HepG2 (cell line): ENCODE results near the gene ERRFI1. TPM values are rescaled to one million over a fixed set of nuclear protein-coding genes. Genes with fewer than 3 reads are reported as not detected.

Experiments
- BRCA1 ChIP-seq: sonication (generic); formaldehyde crosslinking; IDR thresholded peaks from 2 replicates; pipeline ENCODE4 v1.4.0; 2020; ENCODE audit warnings: missing genetic modification reagents
- CTCF ChIP-seq: sonication (generic); formaldehyde crosslinking; IDR thresholded peaks from 2 replicates; pipeline ENCODE4 v1.5.0; 2020; ENCODE audit warnings: mild to moderate bottlenecking, missing genetic modification reagents, moderate library complexity
- E2F1 ChIP-seq: sonication (generic); formaldehyde crosslinking; IDR thresholded peaks from 2 replicates; pipeline ENCODE4 v1.5.0; 2020; ENCODE audit warnings: missing genetic modification reagents
- HNF1A ChIP-seq, 2 experiments: sonication (generic) in 1 of 2; formaldehyde crosslinking in 1 of 2; IDR thresholded peaks; 2 replicates each; pipeline versions ENCODE4 v1.4.0 to v1.6.1; 2016 to 2020; ENCODE audit warnings: borderline replicate concordance in 1 of 2, low read depth in 1 of 2, mild to moderate bottlenecking in 1 of 2, missing genetic modification reagents in 1 of 2
- ISL2 ChIP-seq: sonication (generic); formaldehyde crosslinking; IDR thresholded peaks from 2 replicates; pipeline ENCODE4 v1.5.0; 2020; ENCODE audit warnings: missing genetic modification reagents
- NFYC ChIP-seq: IDR thresholded peaks from 2 replicates; pipeline ENCODE4 v1.6.1; 2016; ENCODE audit warnings: missing genetic modification reagents, missing compliant biosample characterization
- RARA ChIP-seq: IDR thresholded peaks from 2 replicates; pipeline ENCODE4 v1.6.1; 2016; ENCODE audit warnings: missing genetic modification reagents, missing compliant biosample characterization
- REL ChIP-seq: sonication (generic); formaldehyde crosslinking; conservative IDR thresholded peaks from 2 replicates; pipeline ENCODE4 v1.8.0; 2022; ENCODE audit warnings: mild to moderate bottlenecking, missing genetic modification reagents, moderate library complexity
- TBX2 ChIP-seq: sonication (generic); formaldehyde crosslinking; IDR thresholded peaks from 2 replicates; pipeline ENCODE4 v1.5.0; 2020; ENCODE audit warnings: missing genetic modification reagents, mild to moderate bottlenecking, borderline replicate concordance
- TCF7L2 ChIP-seq: IDR thresholded peaks from 2 replicates; pipeline ENCODE4 v1.6.1; 2011; ENCODE audit warnings: mild to moderate bottlenecking, low read depth, low read length, moderate library complexity
- TOPORS ChIP-seq: sonication (generic); formaldehyde crosslinking; IDR thresholded peaks from 2 replicates; pipeline ENCODE4 v1.8.0; 2023; ENCODE audit warnings: mild to moderate bottlenecking, missing genetic modification reagents
- ZFP1 ChIP-seq: IDR thresholded peaks from 2 replicates; pipeline ENCODE4 v1.6.1; 2016
- ZNF12 ChIP-seq: sonication (generic); formaldehyde crosslinking; IDR thresholded peaks from 2 replicates; pipeline ENCODE4 v1.5.0; 2020; ENCODE audit warnings: missing genetic modification reagents
- ZNF296 ChIP-seq: sonication (generic); formaldehyde crosslinking; conservative IDR thresholded peaks from 2 replicates; pipeline ENCODE4 v1.5.0; 2020; ENCODE audit warnings: mild to moderate bottlenecking, missing genetic modification reagents
- ZNF326 ChIP-seq: sonication (generic); formaldehyde crosslinking; IDR thresholded peaks from 2 replicates; pipeline ENCODE4 v1.4.0; 2020; ENCODE audit warnings: missing genetic modification reagents, borderline replicate concordance
- ZNF460 ChIP-seq: sonication (generic); formaldehyde crosslinking; IDR thresholded peaks from 2 replicates; pipeline ENCODE4 v1.5.1; 2020; ENCODE audit warnings: missing genetic modification reagents, mild to moderate bottlenecking, borderline replicate concordance
- ZNF572 ChIP-seq: sonication (generic); formaldehyde crosslinking; IDR thresholded peaks from 2 replicates; pipeline ENCODE4 v1.5.1; 2020; ENCODE audit warnings: mild to moderate bottlenecking, missing genetic modification reagents
- ZNF687 ChIP-seq: sonication (generic); formaldehyde crosslinking; IDR thresholded peaks from 2 replicates; pipeline ENCODE4 v1.5.1; 2020; ENCODE audit warnings: mild to moderate bottlenecking, missing genetic modification reagents, moderate library complexity
- polyA plus RNA-seq, 8 experiments: library from polyadenylated mRNA; depleted of rRNA in 3 of 8; stranded (reverse) in 7 of 8; unstranded in 1 of 8; fragments of >200 nt; fragmentation: Illumina TruSeq in 4 of 8; extraction: Trizol in 4 of 8; gene quantifications; 2 replicates each; pipeline versions ENCODE4 v1.2.1 to v1.2.3, GENCODE V29; 2011 to 2016; ENCODE audit warnings: low read depth in 4 of 8, missing spikeins in 1 of 8, mixed read lengths in 1 of 8; ENCODE audit not compliant: insufficient read depth in 1 of 8
- total RNA-seq, 5 experiments: library from RNA; depleted of rRNA; stranded (reverse); fragments of >200 nt; fragmentation: Illumina TruSeq; extraction: Trizol; gene quantifications; 2 replicates each; pipeline ENCODE4 v1.2.3, GENCODE V29; 2016; ENCODE audit warnings: low read depth in 1 of 5

The ERRFI1 gene
- total and polyA plus RNA-seq, 2 of the 13 experiments (the other 11 are each of a cell fraction or from before 2014, with no cell fraction given) = 84.4 to 753 TPM

- TF ChIP-seq CTCF (CRISPR knock-in tag) = no peak
- no peak for TF ChIP-seq TOPORS
- TF ChIP-seq ZNF326 (CRISPR knock-in tag) = no peak
- TF ChIP-seq NFYC (CRISPR knock-in tag) = 0 out of 2 replicates have a peak, but pooled peaks have one; percentile 27
- TF ChIP-seq ISL2 (CRISPR knock-in tag) = peak; percentile 96
- peak; percentile 67 for TF ChIP-seq ZNF687
- no peak for TF ChIP-seq E2F1 (CRISPR knock-in tag)
- no peak for TF ChIP-seq ZNF572 (CRISPR knock-in tag)
- TF ChIP-seq ZNF12 = no peak
- TF ChIP-seq ZNF460 (CRISPR knock-in tag) = no peak
- TF ChIP-seq ZNF296 (CRISPR knock-in tag) = peak; percentile 95
- TF ChIP-seq REL (CRISPR knock-in tag) = 0 out of 2 replicates have a peak, but pooled peaks have one; percentile 20
- peak; percentile 99 for TF ChIP-seq HNF1A (IDR thresholded peaks at IDR 0.05; ENCODE audit: low read depth)
- TF ChIP-seq HNF1A (CRISPR knock-in tag; IDR thresholded peaks at IDR 0.05; ENCODE audit: borderline replicate concordance) = peak; percentile 99
- peak; percentile 99 for TF ChIP-seq RARA (CRISPR knock-in tag)
- TF ChIP-seq TCF7L2 = no peak
- TF ChIP-seq BRCA1 (CRISPR knock-in tag) = peak; percentile 33; the same call in 1 of the 2 replicates
- TF ChIP-seq ZFP1 (CRISPR knock-in tag) = no peak
- TF ChIP-seq TBX2 (CRISPR knock-in tag) = peak; percentile 96
Observed at GRCh38 chr1:8026976-8027747, 1.1 kb upstream of the ERRFI1 start (continued).
